ENCODE results near the gene OPCML.

DNA sequence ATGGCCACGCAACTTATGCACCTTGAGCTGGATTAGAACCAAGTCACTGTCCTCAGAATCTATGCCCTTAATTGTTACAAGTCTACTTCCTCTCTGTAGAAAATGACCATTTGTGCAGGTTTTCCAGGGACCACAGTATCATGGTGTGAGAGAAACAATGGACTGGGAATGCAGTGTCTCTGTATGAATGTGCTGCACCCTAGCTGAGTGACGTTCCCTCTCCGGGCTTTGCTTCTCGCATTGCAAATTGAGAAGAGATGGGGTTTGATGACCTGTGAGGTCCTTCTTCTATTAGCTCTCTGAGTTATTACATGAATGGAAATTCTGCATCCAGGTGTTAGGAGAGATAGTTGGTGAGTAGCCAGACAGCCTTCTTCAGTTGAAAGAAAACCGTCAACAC lies 1109.6 kb downstream of the OPCML start:
- TF ChIP-seq, protein P1, sequence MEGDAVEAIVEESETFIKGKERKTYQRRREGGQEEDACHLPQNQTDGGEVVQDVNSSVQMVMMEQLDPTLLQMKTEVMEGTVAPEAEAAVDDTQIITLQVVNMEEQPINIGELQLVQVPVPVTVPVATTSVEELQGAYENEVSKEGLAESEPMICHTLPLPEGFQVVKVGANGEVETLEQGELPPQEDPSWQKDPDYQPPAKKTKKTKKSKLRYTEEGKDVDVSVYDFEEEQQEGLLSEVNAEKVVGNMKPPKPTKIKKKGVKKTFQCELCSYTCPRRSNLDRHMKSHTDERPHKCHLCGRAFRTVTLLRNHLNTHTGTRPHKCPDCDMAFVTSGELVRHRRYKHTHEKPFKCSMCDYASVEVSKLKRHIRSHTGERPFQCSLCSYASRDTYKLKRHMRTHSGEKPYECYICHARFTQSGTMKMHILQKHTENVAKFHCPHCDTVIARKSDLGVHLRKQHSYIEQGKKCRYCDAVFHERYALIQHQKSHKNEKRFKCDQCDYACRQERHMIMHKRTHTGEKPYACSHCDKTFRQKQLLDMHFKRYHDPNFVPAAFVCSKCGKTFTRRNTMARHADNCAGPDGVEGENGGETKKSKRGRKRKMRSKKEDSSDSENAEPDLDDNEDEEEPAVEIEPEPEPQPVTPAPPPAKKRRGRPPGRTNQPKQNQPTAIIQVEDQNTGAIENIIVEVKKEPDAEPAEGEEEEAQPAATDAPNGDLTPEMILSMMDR (IDR thresholded peaks at IDR 0.05): no peak
- TF ChIP-seq ZFX (IDR thresholded peaks at IDR 0.05; ENCODE audit: borderline replicate concordance): no peak
